ENCODE data around the gene COL8A1.

COL8A1 gene

GRCh38 chr3:99712291-99712954 lies 74.0 kb downstream of the COL8A1 start:
- no peak overlapping the region for H3K4me3 ChIP-seq (ENCODE audit: control insufficient read depth, low read depth, low read length)
- TF ChIP-seq CTCF (IDR thresholded peaks at IDR 0.05; ENCODE audit: control insufficient read depth, insufficient read depth, low read depth, low read length, missing control alignments) = no peak
- no peak for DNase-seq (ENCODE audit: low read depth)

- H3K4me3 ChIP-seq (ENCODE audit: control insufficient read depth, low read depth, low read length) = no peak overlapping the region
- no peak for TF ChIP-seq CTCF (IDR thresholded peaks at IDR 0.05; ENCODE audit: control insufficient read depth, insufficient read depth, low read depth, low read length, missing control alignments)
- no peak for DNase-seq (ENCODE audit: low read depth)
Observed at GRCh38 chr3:99713440-99713839, 75.0 kb downstream of the COL8A1 start.

GRCh38 chr3:99714146-99714545 lies 75.8 kb downstream of the COL8A1 start:
- H3K4me3 ChIP-seq (ENCODE audit: control insufficient read depth, low read depth, low read length) = no peak overlapping the region
- peak; percentile 79 for DNase-seq (ENCODE audit: low read depth)

GRCh38 chr3:99714575-99714974 lies 76.2 kb downstream of the COL8A1 start:
- DNase-seq (ENCODE audit: low read depth) = no peak
- no peak overlapping the region for H3K4me3 ChIP-seq (ENCODE audit: control insufficient read depth, low read depth, low read length)
- no peak for TF ChIP-seq CTCF (IDR thresholded peaks at IDR 0.05; ENCODE audit: control insufficient read depth, insufficient read depth, low read depth, low read length, missing control alignments)

More at GRCh38 chr3:99714146-99714545, 75.8 kb downstream of the COL8A1 start:
- no peak for TF ChIP-seq CTCF (IDR thresholded peaks at IDR 0.05; ENCODE audit: control insufficient read depth, insufficient read depth, low read depth, low read length, missing control alignments)

- TF ChIP-seq CTCF (IDR thresholded peaks at IDR 0.05; ENCODE audit: control insufficient read depth, insufficient read depth, low read depth, low read length, missing control alignments) = no peak
- no peak overlapping the region for H3K4me3 ChIP-seq (ENCODE audit: control insufficient read depth, low read depth, low read length)
- no peak for DNase-seq (ENCODE audit: low read depth)
Observed at GRCh38 chr3:99716463-99716995, 78.1 kb downstream of the COL8A1 start.

- DNase-seq (ENCODE audit: low read depth) = no peak
- H3K4me3 ChIP-seq (ENCODE audit: control insufficient read depth, low read depth, low read length) = no peak overlapping the region
- no peak for TF ChIP-seq CTCF (IDR thresholded peaks at IDR 0.05; ENCODE audit: control insufficient read depth, insufficient read depth, low read depth, low read length, missing control alignments)
Observed at GRCh38 chr3:99720985-99721632, 82.7 kb downstream of the COL8A1 start.
